ENCODE results near the gene TGDS.

TGDS gene

GRCh38 chr13:94525781-94526180 lies 70.2 kb downstream of the TGDS start:
- no peak for TF ChIP-seq CTCF (IDR thresholded peaks at IDR 0.05; ENCODE audit: low read depth, low read length)
- H3K4me3 ChIP-seq (ENCODE audit: low read depth, low read length) = no peak overlapping the region

GRCh38 chr13:94524407-94524806 lies 71.5 kb downstream of the TGDS start:
- no peak overlapping the region for H3K4me3 ChIP-seq (ENCODE audit: low read depth, low read length)
- TF ChIP-seq CTCF (IDR thresholded peaks at IDR 0.05; ENCODE audit: low read depth, low read length) = no peak

Measured in WI38 (cell line).